AG08396 (cell line): ENCODE measurements around the gene NHLH2.
A peak's percentile ranks its signal among the peaks of the same experiment; 100 is the strongest.

Source experiments
- DNase-seq: peaks from one replicate; pipeline ENCODE4 v3.0.0; 2012; ENCODE audit warnings: low spot score, mixed read lengths

Gene NHLH2

GRCh38 chr1:115840605-115841460 lies at the start of gene NHLH2:
NHLH2 (minus strand) TSS chr1:115841126; CDS start chr1:115838372, 2,754 bp downstream.
- DNase-seq: no peak

- DNase-seq: no peak
Observed at GRCh38 chr1:115890580-115890979, 49.7 kb upstream of the NHLH2 start.

- DNase-seq: no peak
Observed at GRCh38 chr1:115888976-115889375, 48.0 kb upstream of the NHLH2 start.

GRCh38 chr1:115882913-115883902 lies 42.3 kb upstream of the NHLH2 start:
- DNase-seq: no peak

GRCh38 chr1:115880981-115881672 lies 40.2 kb upstream of the NHLH2 start:
- DNase-seq: no peak

GRCh38 chr1:115879977-115880376 lies 39.1 kb upstream of the NHLH2 start:
- no peak for DNase-seq

- no peak for DNase-seq
Observed at GRCh38 chr1:115877511-115877910, 36.6 kb upstream of the NHLH2 start.

- DNase-seq: no peak
Observed at GRCh38 chr1:115874904-115875303, 34.0 kb upstream of the NHLH2 start.

- no peak for DNase-seq
Observed at GRCh38 chr1:115874497-115874896, 33.6 kb upstream of the NHLH2 start.

- DNase-seq: no peak
Observed at GRCh38 chr1:115873184-115873583, 32.3 kb upstream of the NHLH2 start.

GRCh38 chr1:115869064-115869463 lies 28.1 kb upstream of the NHLH2 start:
- DNase-seq: no peak

GRCh38 chr1:115867216-115867615 lies 26.3 kb upstream of the NHLH2 start:
- DNase-seq: no peak

- no peak for DNase-seq
Observed at GRCh38 chr1:115865704-115866380, 24.9 kb upstream of the NHLH2 start.

- DNase-seq: no peak
Observed at GRCh38 chr1:115862403-115862802, 21.5 kb upstream of the NHLH2 start.

GRCh38 chr1:115854005-115854404 lies 13.1 kb upstream of the NHLH2 start:
- no peak for DNase-seq

- no peak for DNase-seq
Observed at GRCh38 chr1:115850937-115851336, 10.0 kb upstream of the NHLH2 start.

- no peak for DNase-seq
Observed at GRCh38 chr1:115847787-115848186, 6.9 kb upstream of the NHLH2 start.

GRCh38 chr1:115842948-115843347 lies 2.0 kb upstream of the NHLH2 start:
- no peak for DNase-seq

GRCh38 chr1:115839679-115840237 lies 1.2 kb downstream of the NHLH2 start:
- no peak for DNase-seq

GRCh38 chr1:115839029-115839678 lies 1.8 kb downstream of the NHLH2 start:
- DNase-seq: peak; percentile 61
